K562 (cell line): Measurements from ENCODE around the gene FAT2. TPM values are rescaled to one million over a fixed set of nuclear protein-coding genes. Genes with fewer than 3 reads are reported as not detected.

Experiments
- GATAD2B ChIP-seq: fragments of 450-650 bp; IDR thresholded peaks from 2 replicates; pipeline ENCODE4 v1.6.1; 2017; ENCODE audit warnings: mild to moderate bottlenecking, borderline replicate concordance
- HLTF ChIP-seq: fragments of 450-650 bp; IDR thresholded peaks from 2 replicates; pipeline ENCODE4 v1.6.1; 2016
- NELFE ChIP-seq: IDR thresholded peaks from 2 replicates; pipeline ENCODE4 v1.6.1; 2011; ENCODE audit warnings: mild to moderate bottlenecking; ENCODE audit not compliant: insufficient read depth, insufficient read length
- RCOR1 ChIP-seq, 2 experiments: IDR thresholded peaks; 2 replicates each; pipeline ENCODE4 v1.6.1; 2012; ENCODE audit warnings: low read depth in 2 of 2, low read length in 2 of 2, borderline replicate concordance in 1 of 2, improper control_type of control experiment in 1 of 2
- ZKSCAN1 ChIP-seq: fragments of 150-350 bp; IDR thresholded peaks from 2 replicates; pipeline ENCODE4 v1.6.1; 2016; ENCODE audit warnings: low read depth, low read length
- ZNF354B ChIP-seq: fragments of 250-450 bp; sonication (Bioruptor Pico); IDR thresholded peaks from 2 replicates; pipeline ENCODE4 v1.4.0; 2020
- ZSCAN29 ChIP-seq: fragments of 450-650 bp; IDR thresholded peaks from 2 replicates; pipeline ENCODE4 v1.6.1; 2017
- polyA plus RNA-seq, 8 experiments: library from polyadenylated mRNA; depleted of rRNA in 4 of 8; stranded (reverse) in 5 of 8; unstranded in 3 of 8; fragments of >200 nt; fragmentation: Nextera tagmentation in 2 of 8; fragmentation: Illumina TruSeq in 1 of 8; extraction: Ambion mirVana in 2 of 8; extraction: Trizol in 1 of 8; gene quantifications; 2 replicates each; pipeline versions ENCODE4 v1.2.1 to v1.2.3, GENCODE V29; 2011 to 2014; ENCODE audit warnings: inconsistent platforms in 1 of 8, missing spikeins in 1 of 8
- total RNA-seq, 7 experiments: library from RNA; depleted of rRNA in 6 of 7; stranded (reverse); fragments of >200 nt in 6 of 7; fragmentation: Illumina TruSeq in 2 of 7; extraction: Trizol in 2 of 7; gene quantifications; 2 replicates each; pipeline versions ENCODE4 v1.2.1 to v1.2.3, GENCODE V29; 2011 to 2021; ENCODE audit warnings: low replicate concordance in 1 of 7
- TF ChIP-seq, protein P1 (sequence below): sonication (generic); formaldehyde crosslinking; IDR thresholded peaks from 2 replicates; pipeline ENCODE4 v1.8.0; 2023; ENCODE audit warnings: mild to moderate bottlenecking, missing genetic modification reagents
- TF ChIP-seq, protein P2 (sequence below), 2 experiments: fragments of 450-650 bp; conservative IDR thresholded peaks; 2 replicates each; pipeline ENCODE4 v1.6.1; 2017; ENCODE audit warnings: mild to moderate bottlenecking in 2 of 2, moderate library complexity in 2 of 2
- TF ChIP-seq, protein P3 (sequence below): fragments of 250-450 bp; sonication (Bioruptor Pico); IDR thresholded peaks from 2 replicates; pipeline ENCODE4 v1.8.0; 2022; ENCODE audit warnings: inconsistent platforms, mild to moderate bottlenecking, moderate library complexity, borderline replicate concordance
- TF ChIP-seq, protein P4 (sequence below), 2 experiments: fragments of 450-650 bp in 1 of 2; sonication (generic) in 1 of 2; formaldehyde crosslinking; conservative IDR thresholded peaks; 2 replicates each; pipeline versions ENCODE4 v1.4.0 to v1.8.1; 2020 to 2022; ENCODE audit warnings: mild to moderate bottlenecking in 1 of 2, missing genetic modification reagents in 1 of 2

Gene FAT2
- total and polyA plus RNA-seq, 9 of the 15 experiments (the other 6 are each of a cell fraction or from before 2014, with no cell fraction given): not detected

DNA sequence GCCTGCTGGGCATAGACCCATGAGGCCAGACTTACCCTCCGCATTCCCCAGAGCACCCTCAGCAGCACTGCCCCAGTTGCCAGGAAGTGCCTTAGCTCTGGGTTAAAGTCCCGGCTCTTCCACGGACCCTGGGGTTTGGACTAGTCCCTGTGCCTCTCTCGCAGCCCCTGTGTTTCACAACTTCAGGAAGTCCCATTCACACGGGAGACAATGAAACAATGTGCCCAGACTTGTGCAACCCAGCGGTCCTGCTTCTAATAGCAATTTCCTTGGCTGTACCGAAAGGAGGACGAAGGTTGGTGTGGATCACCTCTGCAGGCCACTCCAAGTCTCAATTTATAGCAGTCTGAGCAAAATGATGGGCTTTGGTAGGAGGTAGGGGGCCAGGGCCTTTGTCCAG is 41.8 kb upstream of the FAT2 start (continued):
- TF ChIP-seq, protein P1, sequence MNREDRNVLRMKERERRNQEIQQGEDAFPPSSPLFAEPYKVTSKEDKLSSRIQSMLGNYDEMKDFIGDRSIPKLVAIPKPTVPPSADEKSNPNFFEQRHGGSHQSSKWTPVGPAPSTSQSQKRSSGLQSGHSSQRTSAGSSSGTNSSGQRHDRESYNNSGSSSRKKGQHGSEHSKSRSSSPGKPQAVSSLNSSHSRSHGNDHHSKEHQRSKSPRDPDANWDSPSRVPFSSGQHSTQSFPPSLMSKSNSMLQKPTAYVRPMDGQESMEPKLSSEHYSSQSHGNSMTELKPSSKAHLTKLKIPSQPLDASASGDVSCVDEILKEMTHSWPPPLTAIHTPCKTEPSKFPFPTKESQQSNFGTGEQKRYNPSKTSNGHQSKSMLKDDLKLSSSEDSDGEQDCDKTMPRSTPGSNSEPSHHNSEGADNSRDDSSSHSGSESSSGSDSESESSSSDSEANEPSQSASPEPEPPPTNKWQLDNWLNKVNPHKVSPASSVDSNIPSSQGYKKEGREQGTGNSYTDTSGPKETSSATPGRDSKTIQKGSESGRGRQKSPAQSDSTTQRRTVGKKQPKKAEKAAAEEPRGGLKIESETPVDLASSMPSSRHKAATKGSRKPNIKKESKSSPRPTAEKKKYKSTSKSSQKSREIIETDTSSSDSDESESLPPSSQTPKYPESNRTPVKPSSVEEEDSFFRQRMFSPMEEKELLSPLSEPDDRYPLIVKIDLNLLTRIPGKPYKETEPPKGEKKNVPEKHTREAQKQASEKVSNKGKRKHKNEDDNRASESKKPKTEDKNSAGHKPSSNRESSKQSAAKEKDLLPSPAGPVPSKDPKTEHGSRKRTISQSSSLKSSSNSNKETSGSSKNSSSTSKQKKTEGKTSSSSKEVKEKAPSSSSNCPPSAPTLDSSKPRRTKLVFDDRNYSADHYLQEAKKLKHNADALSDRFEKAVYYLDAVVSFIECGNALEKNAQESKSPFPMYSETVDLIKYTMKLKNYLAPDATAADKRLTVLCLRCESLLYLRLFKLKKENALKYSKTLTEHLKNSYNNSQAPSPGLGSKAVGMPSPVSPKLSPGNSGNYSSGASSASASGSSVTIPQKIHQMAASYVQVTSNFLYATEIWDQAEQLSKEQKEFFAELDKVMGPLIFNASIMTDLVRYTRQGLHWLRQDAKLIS (CRISPR knock-in tag): no peak
- TF ChIP-seq RCOR1 (IDR thresholded peaks at IDR 0.05; ENCODE audit: borderline replicate concordance in 1 of 2, low read depth in 2 of 2, low read length in 2 of 2) (no peak), GATAD2B (no peak), HLTF (no peak), NELFE (no peak), ZSCAN29 (no peak), ZKSCAN1 (no peak), ZNF354B (CRISPR knock-in tag) (no peak)
- TF ChIP-seq, protein P2, sequence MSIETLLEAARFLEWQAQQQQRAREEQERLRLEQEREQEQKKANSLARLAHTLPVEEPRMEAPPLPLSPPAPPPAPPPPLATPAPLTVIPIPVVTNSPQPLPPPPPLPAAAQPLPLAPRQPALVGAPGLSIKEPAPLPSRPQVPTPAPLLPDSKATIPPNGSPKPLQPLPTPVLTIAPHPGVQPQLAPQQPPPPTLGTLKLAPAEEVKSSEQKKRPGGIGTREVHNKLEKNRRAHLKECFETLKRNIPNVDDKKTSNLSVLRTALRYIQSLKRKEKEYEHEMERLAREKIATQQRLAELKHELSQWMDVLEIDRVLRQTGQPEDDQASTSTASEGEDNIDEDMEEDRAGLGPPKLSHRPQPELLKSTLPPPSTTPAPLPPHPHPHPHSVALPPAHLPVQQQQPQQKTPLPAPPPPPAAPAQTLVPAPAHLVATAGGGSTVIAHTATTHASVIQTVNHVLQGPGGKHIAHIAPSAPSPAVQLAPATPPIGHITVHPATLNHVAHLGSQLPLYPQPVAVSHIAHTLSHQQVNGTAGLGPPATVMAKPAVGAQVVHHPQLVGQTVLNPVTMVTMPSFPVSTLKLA (conservative IDR thresholded peaks at IDR 0.05): no peak
- TF ChIP-seq, protein P3, sequence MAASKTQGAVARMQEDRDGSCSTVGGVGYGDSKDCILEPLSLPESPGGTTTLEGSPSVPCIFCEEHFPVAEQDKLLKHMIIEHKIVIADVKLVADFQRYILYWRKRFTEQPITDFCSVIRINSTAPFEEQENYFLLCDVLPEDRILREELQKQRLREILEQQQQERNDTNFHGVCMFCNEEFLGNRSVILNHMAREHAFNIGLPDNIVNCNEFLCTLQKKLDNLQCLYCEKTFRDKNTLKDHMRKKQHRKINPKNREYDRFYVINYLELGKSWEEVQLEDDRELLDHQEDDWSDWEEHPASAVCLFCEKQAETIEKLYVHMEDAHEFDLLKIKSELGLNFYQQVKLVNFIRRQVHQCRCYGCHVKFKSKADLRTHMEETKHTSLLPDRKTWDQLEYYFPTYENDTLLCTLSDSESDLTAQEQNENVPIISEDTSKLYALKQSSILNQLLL: no peak
- TF ChIP-seq, protein P4, sequence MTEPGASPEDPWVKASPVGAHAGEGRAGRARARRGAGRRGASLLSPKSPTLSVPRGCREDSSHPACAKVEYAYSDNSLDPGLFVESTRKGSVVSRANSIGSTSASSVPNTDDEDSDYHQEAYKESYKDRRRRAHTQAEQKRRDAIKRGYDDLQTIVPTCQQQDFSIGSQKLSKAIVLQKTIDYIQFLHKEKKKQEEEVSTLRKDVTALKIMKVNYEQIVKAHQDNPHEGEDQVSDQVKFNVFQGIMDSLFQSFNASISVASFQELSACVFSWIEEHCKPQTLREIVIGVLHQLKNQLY (CRISPR knock-in tag; conservative IDR thresholded peaks at IDR 0.05): no peak
- TF ChIP-seq, all 486 proteins: peak for 0
